ENCODE data around the gene PKM.
"Not testable (repeated sequence)": the region's sequence is repeated elsewhere in the genome, so short reads cannot be mapped to it uniquely, and the experiment has no call there.

PKM gene

GRCh38 chr15:72176159-72176558, 54.8 kb downstream of the PKM start:
- peak; percentile 45 for DNase-seq (ENCODE audit: low spot score)

GRCh38 chr15:72175186-72176044, 55.6 kb downstream of the PKM start:
- no peak for DNase-seq (ENCODE audit: low spot score)

DNA sequence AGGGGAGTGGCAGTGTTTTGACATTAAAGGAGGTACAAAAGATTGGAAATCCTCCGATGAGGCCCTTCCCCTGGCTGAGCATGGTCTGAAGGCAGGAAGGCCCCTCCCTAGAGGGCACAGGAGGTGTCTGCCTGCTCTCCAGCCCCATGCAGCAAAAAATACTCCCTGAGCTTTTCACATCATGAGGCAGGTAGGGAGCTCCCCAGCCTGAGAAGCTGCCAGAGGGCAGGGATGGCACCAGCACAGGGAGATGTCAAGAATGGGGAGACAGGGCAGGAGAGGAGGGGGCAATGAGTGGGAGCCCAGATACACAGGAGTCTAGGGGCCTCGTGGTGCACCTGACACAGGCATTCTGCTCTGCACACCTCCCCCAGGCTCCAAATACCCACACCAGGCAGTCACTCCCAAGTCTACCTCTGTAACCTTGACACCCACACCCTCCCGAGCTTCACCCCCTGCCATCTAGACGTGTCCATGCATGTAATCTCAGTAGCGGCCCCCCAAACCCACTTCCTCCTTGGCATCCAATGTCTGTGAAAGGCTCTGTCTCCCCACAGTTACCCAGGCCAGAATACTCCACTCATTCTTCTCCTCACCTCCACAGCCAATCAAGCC, 56.3 kb downstream of the PKM start:
- no peak for DNase-seq (ENCODE audit: low spot score)

DNA sequence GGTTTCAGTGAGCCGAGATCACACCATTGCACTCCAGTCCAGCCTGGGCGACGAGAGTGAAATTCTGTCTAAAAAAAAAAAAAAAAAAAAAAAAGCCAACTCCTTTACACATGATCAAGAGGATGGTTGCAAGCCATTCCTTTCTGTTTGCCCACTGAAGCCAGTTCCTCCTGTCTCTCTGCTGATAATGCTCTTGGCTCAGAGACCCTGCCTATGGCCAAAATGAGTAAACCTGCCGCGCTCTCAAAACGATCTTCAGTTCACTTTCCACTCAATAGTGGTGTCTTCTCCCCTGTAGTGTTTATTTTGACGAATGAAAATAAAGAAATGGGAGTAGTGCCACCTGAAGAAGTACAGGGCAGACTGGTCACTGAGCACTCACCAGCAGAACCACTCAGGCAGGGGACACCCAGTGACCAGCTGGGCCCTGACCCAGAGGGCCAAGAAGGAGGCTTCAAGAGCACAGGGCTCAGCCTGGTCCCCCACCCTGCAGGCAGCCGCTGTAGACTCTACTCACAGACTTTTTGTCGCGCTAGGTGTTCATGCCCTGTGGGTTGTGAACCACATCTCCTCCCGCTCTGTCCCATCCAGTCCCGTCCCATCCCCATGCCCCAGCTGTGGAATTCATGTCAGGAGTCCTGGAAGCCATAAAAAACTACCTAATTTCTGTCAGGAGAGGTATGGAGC, 57.0 kb downstream of the PKM start:
- no peak for DNase-seq (ENCODE audit: low spot score)

GRCh38 chr15:72173401-72173800, 57.6 kb downstream of the PKM start:
- DNase-seq (ENCODE audit: low spot score), result no peak

DNA sequence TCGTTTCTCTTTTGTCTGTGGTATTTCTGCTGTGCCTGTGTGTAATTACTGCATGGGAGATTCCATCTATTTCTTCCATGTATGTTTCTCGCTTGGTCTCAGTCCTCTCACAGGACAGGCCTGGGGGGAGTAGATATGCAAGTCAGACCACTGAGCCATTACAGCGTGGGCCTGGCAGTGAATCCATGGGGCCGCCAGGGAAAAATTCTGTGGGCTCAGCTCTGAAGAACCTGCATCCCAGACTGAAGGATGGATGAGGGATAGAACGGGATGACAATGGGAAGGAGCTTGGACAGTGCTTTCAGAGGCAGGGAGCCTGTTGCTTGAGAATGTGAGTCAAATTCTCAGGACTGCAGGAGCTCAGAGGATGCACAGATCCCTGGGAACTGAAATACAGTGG, 58.2 kb downstream of the PKM start:
- DNase-seq (ENCODE audit: low spot score), result no peak

DNA sequence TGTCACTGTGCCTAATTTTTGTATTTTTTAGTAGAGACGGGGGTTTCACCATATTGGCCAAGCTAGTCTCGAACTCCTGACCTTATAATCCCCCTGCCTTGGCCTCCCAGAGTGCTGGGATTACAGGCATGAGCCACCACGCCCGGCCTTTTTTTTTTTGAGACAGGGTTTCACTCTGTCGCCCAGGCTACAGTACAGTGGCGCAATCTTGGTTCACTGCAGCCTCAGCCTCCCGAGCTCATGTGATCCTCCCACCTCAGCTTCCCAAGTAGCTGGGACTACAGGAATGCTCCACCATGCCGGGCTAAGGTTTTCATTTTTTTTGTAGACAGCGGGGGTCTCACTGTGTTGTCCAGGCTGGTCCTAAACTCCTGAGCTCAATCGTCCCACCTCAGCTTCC, 59.0 kb downstream of the PKM start:
- DNase-seq (ENCODE audit: low spot score), result not testable (repeated sequence)

DNA sequence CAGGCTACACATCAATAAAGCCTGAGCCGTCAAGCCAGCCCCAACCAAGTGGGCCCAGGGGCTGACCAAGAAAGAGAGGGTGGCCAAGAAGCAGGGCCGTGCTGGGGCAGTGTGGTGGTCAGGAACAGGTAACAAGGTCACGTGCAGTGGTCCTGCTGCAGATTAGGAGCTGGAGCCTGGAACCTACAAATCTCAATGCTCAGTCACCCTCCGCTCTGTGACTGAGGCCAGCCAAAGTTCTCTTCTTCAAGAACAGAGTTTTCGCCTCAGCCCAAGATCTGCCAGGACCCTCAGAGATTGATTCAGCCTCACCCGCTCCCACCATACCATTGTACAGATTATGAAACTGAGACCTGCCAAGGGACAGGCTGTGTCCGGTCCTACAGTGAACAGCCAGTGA, 60.3 kb downstream of the PKM start:
- DNase-seq (ENCODE audit: low spot score), result no peak

GRCh38 chr15:72169921-72170611, 60.9 kb downstream of the PKM start:
- no peak for DNase-seq (ENCODE audit: low spot score)

GRCh38 chr15:72169236-72169920, 61.6 kb downstream of the PKM start:
- DNase-seq (ENCODE audit: low spot score), result no peak

DNA sequence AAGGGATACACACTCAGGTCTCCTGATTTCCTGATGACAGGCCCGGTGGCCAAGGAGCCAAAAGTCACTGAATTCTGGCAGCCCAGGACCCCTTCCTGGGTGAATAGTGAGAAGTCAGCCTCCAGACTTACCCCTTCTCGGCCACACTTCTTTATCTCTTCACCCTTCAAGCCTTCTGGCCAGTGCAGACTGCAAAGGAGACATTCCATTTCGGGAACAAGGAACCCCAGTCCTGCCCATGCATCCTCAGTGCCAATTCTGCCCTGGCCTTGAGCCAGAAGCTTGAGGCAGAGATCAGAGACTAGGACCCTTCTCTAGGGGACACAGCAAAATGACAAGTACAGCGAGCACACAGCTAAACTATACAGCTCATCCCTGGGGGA, 62.2 kb downstream of the PKM start:
- no peak for DNase-seq (ENCODE audit: low spot score)

DNA sequence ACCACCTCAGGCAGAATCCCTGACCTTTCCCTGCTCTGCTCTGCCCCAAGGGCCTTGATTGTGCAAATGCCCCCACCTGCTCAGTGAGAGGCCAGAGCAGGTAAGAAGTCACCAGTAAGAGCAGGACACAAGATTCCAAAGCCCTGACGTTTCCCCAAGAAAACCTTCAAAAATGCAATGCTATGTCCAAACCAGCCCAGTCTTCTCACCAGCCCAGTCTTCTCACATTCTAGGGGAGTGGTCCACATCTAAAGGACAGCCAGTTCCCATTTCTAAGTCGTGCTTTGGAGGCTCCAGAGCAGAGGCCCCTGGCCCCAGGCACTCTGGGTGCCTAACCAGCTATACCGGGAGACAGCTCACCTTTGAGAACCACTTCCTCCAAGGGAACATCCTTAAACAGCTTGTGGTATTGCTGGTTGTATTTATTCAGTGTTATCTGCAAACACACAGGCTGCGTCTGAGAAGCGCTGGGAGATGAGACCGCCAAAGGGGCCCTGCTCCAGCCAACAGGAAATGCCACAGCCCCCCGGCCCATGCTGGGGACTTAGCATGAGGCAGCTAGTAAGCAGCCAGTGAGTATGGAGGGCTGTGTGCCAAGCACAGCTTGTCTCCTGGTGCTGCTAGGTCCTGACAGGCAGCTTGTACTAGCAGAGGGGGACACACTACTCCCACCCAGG, 62.7 kb downstream of the PKM start:
- no peak for DNase-seq (ENCODE audit: low spot score)

DNA sequence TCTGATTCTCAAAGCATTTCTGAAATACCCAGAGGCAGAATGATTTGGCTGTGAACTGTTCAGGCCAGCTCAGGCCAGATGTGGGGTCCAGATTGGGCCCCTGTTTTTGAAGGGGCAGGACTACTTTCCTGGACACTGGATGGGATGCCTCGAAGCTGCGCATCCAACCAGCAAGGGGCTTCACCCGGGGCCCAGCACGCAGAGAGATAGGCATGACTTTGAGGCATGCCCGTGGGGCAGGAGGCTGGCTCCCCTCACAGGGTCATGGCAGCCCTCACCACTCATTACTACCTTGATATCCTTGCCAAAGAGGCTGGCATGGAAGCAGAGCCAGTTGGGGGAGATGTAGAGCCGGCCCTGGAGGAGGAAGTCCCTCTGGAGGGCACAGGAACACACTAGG, 63.5 kb downstream of the PKM start:
- DNase-seq (ENCODE audit: low spot score), result no peak

GRCh38 chr15:72166716-72167417, 64.1 kb downstream of the PKM start:
- DNase-seq (ENCODE audit: low spot score), result no peak

GRCh38 chr15:72163719-72164118, 67.3 kb downstream of the PKM start:
- no peak for DNase-seq (ENCODE audit: low spot score)

DNA sequence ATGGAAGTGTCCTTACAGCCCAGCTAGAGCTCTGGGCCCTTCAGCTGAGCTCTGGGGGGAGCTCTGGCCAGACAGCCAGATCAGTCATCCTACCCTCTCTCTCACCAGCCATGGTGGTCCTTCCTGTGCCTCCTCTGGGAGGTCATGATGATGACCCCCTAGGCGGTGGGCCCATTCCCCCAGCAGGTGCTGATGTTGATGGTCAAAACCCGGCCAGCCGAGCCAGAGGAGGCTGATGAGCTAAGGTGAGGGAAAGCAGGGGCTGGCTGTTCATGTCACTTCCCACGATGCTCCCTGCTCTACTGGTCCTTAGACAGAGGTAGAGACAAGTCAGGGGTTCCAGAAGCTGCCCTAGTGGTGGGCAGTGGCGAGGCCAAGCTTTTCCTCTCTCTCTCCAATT, 68.4 kb downstream of the PKM start:
- DNase-seq (ENCODE audit: low spot score), result no peak

DNA sequence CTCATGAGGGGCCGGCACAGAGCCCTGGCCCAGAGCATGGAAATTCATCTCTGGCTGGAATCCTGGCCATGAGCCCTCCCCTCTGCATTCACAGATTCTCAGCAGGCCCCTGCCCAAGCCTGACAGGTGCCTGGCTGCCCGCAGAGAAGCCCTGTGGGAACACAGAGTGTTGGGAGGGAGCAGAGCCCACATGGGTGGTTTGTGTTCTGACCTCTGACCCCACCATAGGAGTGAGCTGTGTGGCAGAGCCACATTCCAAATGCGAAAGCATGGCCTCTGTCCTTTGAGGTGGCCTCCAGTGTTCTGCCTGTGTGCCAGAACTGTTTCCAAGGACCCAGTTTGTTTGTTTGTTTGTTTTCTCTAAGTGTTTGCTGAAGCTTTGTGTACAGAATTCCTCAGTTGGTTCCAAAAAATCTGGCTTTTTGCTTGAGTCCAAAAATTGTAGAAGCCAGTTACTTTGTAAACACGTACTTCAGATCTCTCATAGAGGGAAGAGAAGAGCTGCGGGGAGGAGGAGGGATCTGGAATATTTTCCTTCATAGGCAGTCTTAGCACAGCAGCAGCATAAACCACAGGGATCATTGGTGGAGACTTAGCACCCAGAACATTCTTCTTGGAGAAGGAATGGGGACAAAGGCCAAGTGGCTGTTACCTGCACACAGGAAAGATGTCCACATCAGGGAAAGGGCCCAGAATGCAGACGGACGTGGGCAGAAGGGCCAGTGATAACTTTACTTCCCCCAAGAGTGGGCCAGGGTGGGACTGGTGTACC, 69.4 kb downstream of the PKM start:
- DNase-seq (ENCODE audit: low spot score), result no peak

DNA sequence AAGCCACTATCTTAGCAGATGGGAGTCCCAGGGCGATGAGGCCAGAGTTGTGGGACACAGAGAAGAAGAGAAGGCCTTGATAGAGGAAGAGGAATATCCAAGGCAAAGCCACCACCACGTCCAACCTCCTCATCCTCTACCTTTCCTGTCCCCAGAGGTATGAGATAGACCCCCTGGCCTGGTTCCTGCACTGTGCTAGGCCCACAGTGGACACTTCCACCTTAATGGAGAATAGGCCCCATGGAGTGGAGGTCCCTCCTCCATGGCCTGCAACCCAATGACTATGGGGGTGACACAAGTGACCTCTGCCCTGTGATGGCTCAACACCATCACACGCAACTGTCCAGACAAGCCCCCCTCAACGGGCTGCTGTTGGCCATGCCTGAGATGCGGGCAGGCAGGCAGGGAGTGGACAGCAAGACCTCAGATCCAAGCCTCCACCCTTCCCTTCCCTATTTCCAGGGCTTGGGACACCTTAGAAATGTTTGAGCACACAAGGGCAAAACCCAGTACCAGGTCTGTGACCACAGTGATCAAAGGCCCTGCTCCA, 70.2 kb downstream of the PKM start:
- DNase-seq (ENCODE audit: low spot score), result no peak

GRCh38 chr15:72156928-72157327, 74.1 kb downstream of the PKM start:
- no peak for DNase-seq (ENCODE audit: low spot score)
